H1 (cell line): ENCODE results near the gene TYW5. TPM values are rescaled to one million over a fixed set of nuclear protein-coding genes. Genes with fewer than 3 reads are reported as not detected.
A peak's percentile ranks its signal among the peaks of the same experiment; 100 is the strongest.

ENCODE experiments used
- CTCF ChIA-PET: fragments of 300-600 bp; sonication (Branson Sonifier 250); formaldehyde crosslinking; loops from one replicate; lab custom pipeline; 2021; ENCODE audit not compliant: partially characterized antibody; lab: Charles Lee
- POLR2A ChIA-PET: fragments of 300-600 bp; sonication (Branson Sonifier 250); formaldehyde crosslinking; loops from one replicate; lab custom pipeline; 2021; ENCODE audit warnings: inconsistent platforms; ENCODE audit not compliant: partially characterized antibody; lab: Charles Lee
- DNase-seq, 2 experiments: peaks; one replicate each; pipeline versions ENCODE4 v3.0.0 to v3.0.0-alpha.2; 2010 to 2022; ENCODE audit warnings: low spot score in 2 of 2, low read depth in 1 of 2, mixed read lengths in 1 of 2
- FAIRE-seq: peaks from 2 replicates; lab custom pipeline; 2011; peaks lifted over from hg19 to GRCh38; lab: Jason Lieb, UNC
- H2AFZ ChIP-seq: 2 replicates; pipeline ENCODE4 v1.8.1; 2012; ENCODE audit warnings: low read length, inconsistent platforms
- H2AK5ac ChIP-seq: 2 replicates; pipeline ENCODE4 v1.6.1; 2013; ENCODE audit warnings: low read depth, low read length
- H2BK120ac ChIP-seq: replicated peaks from 2 replicates; pipeline ENCODE3; 2013; ENCODE audit warnings: low read depth, low read length, inconsistent platforms
- H2BK12ac ChIP-seq: 2 replicates; pipeline ENCODE4 v1.6.1; 2013; ENCODE audit warnings: low read depth, low read length
- H2BK15ac ChIP-seq: 2 replicates; pipeline ENCODE4 v1.6.1; 2013; ENCODE audit warnings: low read length
- H2BK20ac ChIP-seq: 2 replicates; pipeline ENCODE4 v1.6.1; 2013; ENCODE audit warnings: low read length
- H2BK5ac ChIP-seq: 2 replicates; pipeline ENCODE4 v1.6.1; 2013; ENCODE audit warnings: low read depth, low read length
- H3K14ac ChIP-seq: 2 replicates; pipeline ENCODE4 v1.6.1; 2013; ENCODE audit warnings: inconsistent platforms; ENCODE audit not compliant: insufficient read length
- H3K18ac ChIP-seq: 2 replicates; pipeline ENCODE4 v1.6.1; 2013; ENCODE audit warnings: low read length; ENCODE audit errors: extremely low read depth
- H3K23ac ChIP-seq: 2 replicates; pipeline ENCODE4 v1.6.1; 2013; ENCODE audit warnings: inconsistent platforms; ENCODE audit not compliant: insufficient read length
- H3K23me2 ChIP-seq: 2 replicates; pipeline ENCODE4 v1.6.1; 2013; ENCODE audit warnings: low read depth, low read length
- H3K27ac ChIP-seq: 2 replicates; pipeline ENCODE4 v1.6.1; 2011; ENCODE audit warnings: low read depth, low read length, inconsistent platforms
- H3K27me3 ChIP-seq, 4 experiments: replicated peaks in 1 of 4; 1 replicate in 1 of 4; 2 replicates in 3 of 4; pipeline versions ENCODE4 v1.6.1 to v1.8.1; 2011 to 2013; ENCODE audit warnings: low read length in 3 of 4, mild to moderate bottlenecking in 3 of 4, inconsistent platforms in 2 of 4, mixed read lengths in 2 of 4, moderate library complexity in 1 of 4; ENCODE audit not compliant: control insufficient read depth in 3 of 4, insufficient read depth in 3 of 4; ENCODE audit errors: extremely low read depth in 1 of 4
- H3K36me3 ChIP-seq, 4 experiments: 2 replicates each; pipeline versions ENCODE4 v1.6.1 to v1.8.1; 2011 to 2013; ENCODE audit warnings: mild to moderate bottlenecking in 4 of 4, low read length in 3 of 4, moderate library complexity in 2 of 4, control low read depth in 1 of 4, inconsistent platforms in 1 of 4; ENCODE audit not compliant: insufficient read depth in 4 of 4, control insufficient read depth in 2 of 4
- H3K4ac ChIP-seq: replicated peaks from 2 replicates; pipeline ENCODE3; 2013; ENCODE audit warnings: low read length, low read depth, mixed read lengths, inconsistent platforms; ENCODE audit not compliant: insufficient read length
- H3K4me1 ChIP-seq, 4 experiments: replicated peaks in 1 of 4; 1 replicate in 1 of 4; 2 replicates in 3 of 4; pipeline versions ENCODE4 v1.6.1 to v1.8.1; 2011 to 2013; ENCODE audit warnings: low read length in 3 of 4, inconsistent platforms in 2 of 4, mixed read lengths in 1 of 4; ENCODE audit not compliant: insufficient read depth in 4 of 4, control insufficient read depth in 3 of 4
- H3K4me2 ChIP-seq, 2 experiments: 2 replicates each; pipeline versions ENCODE4 v1.6.1 to v1.8.1; 2011 to 2013; ENCODE audit warnings: low read depth in 2 of 2, low read length in 2 of 2, control low read depth in 1 of 2, inconsistent platforms in 1 of 2, mild to moderate bottlenecking in 1 of 2; ENCODE audit not compliant: insufficient read depth in 1 of 2
- H3K4me3 ChIP-seq, 4 experiments: fragments of 200-600, 300-600 bp in 1 of 4; sonication (generic), shearing (Covaris generic), sonication (Bioruptor Twin) in 1 of 4; 2 replicates each; pipeline versions ENCODE4 v1.5.1 to v1.8.1; 2011 to 2016; ENCODE audit warnings: low read length in 4 of 4, low read depth in 3 of 4, control low read depth in 2 of 4, inconsistent platforms in 2 of 4, mild to moderate bottlenecking in 2 of 4, mixed read lengths in 1 of 4, moderate library complexity in 1 of 4; ENCODE audit not compliant: insufficient read depth in 2 of 4; ENCODE audit errors: extremely low read depth in 1 of 4
- H3K56ac ChIP-seq: replicated peaks from 2 replicates; pipeline ENCODE3; 2013; ENCODE audit warnings: low read depth, mild to moderate bottlenecking, mixed read lengths, low read length, inconsistent platforms; ENCODE audit not compliant: insufficient read length
- H3K79me1 ChIP-seq: 2 replicates; pipeline ENCODE4 v1.6.1; 2013; ENCODE audit warnings: low read depth, low read length, control low read depth
- H3K79me2 ChIP-seq, 2 experiments: 2 replicates each; pipeline versions ENCODE4 v1.6.1 to v1.8.1; 2012 to 2013; ENCODE audit warnings: low read length in 2 of 2, mild to moderate bottlenecking in 2 of 2, inconsistent platforms in 1 of 2; ENCODE audit not compliant: insufficient read depth in 2 of 2, control insufficient read depth in 1 of 2
- H3K9ac ChIP-seq, 4 experiments: replicated peaks in 1 of 4; 1 replicate in 1 of 4; 2 replicates in 3 of 4; pipeline versions ENCODE4 v1.6.1 to v1.8.1; 2011 to 2013; ENCODE audit warnings: low read depth in 3 of 4, low read length in 3 of 4, control low read depth in 2 of 4, mild to moderate bottlenecking in 2 of 4, moderate library complexity in 2 of 4, inconsistent platforms in 1 of 4; ENCODE audit errors: extremely low read depth in 1 of 4
- H3K9me3 ChIP-seq, 2 experiments: 2 replicates each; pipeline versions ENCODE4 v1.6.1 to v1.8.1; 2012 to 2013; ENCODE audit warnings: mild to moderate bottlenecking in 2 of 2, moderate library complexity in 2 of 2, control low read depth in 1 of 2, inconsistent platforms in 1 of 2, low read depth in 1 of 2, low read length in 1 of 2, mixed read lengths in 1 of 2; ENCODE audit not compliant: insufficient read depth in 2 of 2
- H4K20me1 ChIP-seq, 2 experiments: replicated peaks in 1 of 2; 2 replicates each; pipeline versions ENCODE3 to v1.8.1; 2011 to 2013; ENCODE audit warnings: inconsistent platforms in 2 of 2, low read length in 2 of 2, mild to moderate bottlenecking in 1 of 2; ENCODE audit not compliant: insufficient read depth in 2 of 2, control insufficient read depth in 1 of 2
- H4K5ac ChIP-seq: 2 replicates; pipeline ENCODE4 v1.6.1; 2013; ENCODE audit warnings: low read length, low read depth, mixed read lengths, inconsistent platforms; ENCODE audit not compliant: insufficient read length
- H4K8ac ChIP-seq: 2 replicates; pipeline ENCODE4 v1.8.0; 2013; ENCODE audit warnings: mild to moderate bottlenecking, moderate library complexity, low read length, inconsistent platforms; ENCODE audit not compliant: insufficient read depth; ENCODE audit errors: extremely low read depth
- H4K91ac ChIP-seq: replicated peaks from 2 replicates; pipeline ENCODE3; 2013; ENCODE audit warnings: low read length, mixed read lengths, inconsistent platforms; ENCODE audit not compliant: insufficient read length
- GABPA ChIP-seq: IDR thresholded peaks from 2 replicates; pipeline ENCODE4 v1.6.1; 2011; ENCODE audit warnings: mild to moderate bottlenecking, low read length, moderate library complexity, borderline replicate concordance; ENCODE audit not compliant: insufficient read depth
- KDM4A ChIP-seq: IDR thresholded peaks from one replicate; pipeline ENCODE4 v1.7.1; 2012; ENCODE audit warnings: low read depth, mild to moderate bottlenecking, moderate library complexity, low read length, inconsistent platforms; ENCODE audit not compliant: severe bottlenecking
- KDM5A ChIP-seq: fragments of 200-600 bp; IDR thresholded peaks from 2 replicates; pipeline ENCODE4 v1.7.1; 2012; ENCODE audit warnings: mild to moderate bottlenecking, low read length, inconsistent platforms, mixed read lengths
- NANOG ChIP-seq: IDR thresholded peaks from 2 replicates; pipeline ENCODE4 v1.6.1; 2011; ENCODE audit warnings: low read length, low read depth, mild to moderate bottlenecking, inconsistent platforms; ENCODE audit not compliant: insufficient read depth, poor library complexity, severe bottlenecking
- ZNF274 ChIP-seq: IDR thresholded peaks from 2 replicates; pipeline ENCODE4 v1.7.0; 2012; ENCODE audit warnings: low read length, borderline replicate concordance; ENCODE audit errors: extremely low read depth
- WGBS, 2 experiments: shearing (Covaris generic) in 1 of 2; methylation state at CpG; one replicate each; pipeline versions ENCODE4 v1.1.6 to v1.1.7; 2013 to 2015; ENCODE audit warnings: low lambda C conversion rate in 2 of 2, mixed read lengths in 2 of 2, inconsistent platforms in 1 of 2, low coverage in 1 of 2, missing lambda C conversion rate in 1 of 2; ENCODE audit not compliant: insufficient replicate concordance in 2 of 2, insufficient coverage in 1 of 2, insufficient read length in 1 of 2; ENCODE audit errors: extremely low coverage in 1 of 2, missing lambda C conversion rate in 1 of 2; 5-methylcytosine and 5-hydroxymethylcytosine counted together
- long read RNA-seq, 2 experiments: library from RNA in 1 of 2; library from capped mRNA in 1 of 2; stranded (forward); transcript quantifications; one replicate each; pipeline ENCODE4 v2.0.0, GENCODE V29; 2021; ENCODE audit warnings: inconsistent platforms in 1 of 2
- polyA minus RNA-seq, 3 experiments: library from RNA; depleted of rRNA, polyadenylated mRNA; stranded (reverse); fragments of >200 nt; gene quantifications; 1 replicate in 2 of 3; 2 replicates in 1 of 3; pipeline ENCODE4 v1.2.3, GENCODE V29; 2011
- polyA plus RNA-seq, 7 experiments: library from polyadenylated mRNA; depleted of rRNA in 3 of 7; stranded (reverse) in 5 of 7; unstranded in 2 of 7; fragments of >200 nt in 5 of 7; fragments of 200-250 nt in 2 of 7; gene quantifications; 1 replicate in 5 of 7; 2 replicates in 1 of 7; 4 replicates in 1 of 7; pipeline versions ENCODE4 v1.2.1 to v1.2.3, GENCODE V29; 2011 to 2013; ENCODE audit warnings: missing spikeins in 2 of 7, mixed read lengths in 2 of 7
- total RNA-seq: library from RNA; stranded (reverse); fragmentation: NEBNext Ultra II Directional; extraction: Animal tissue kit (Norgen Biotek cat#: 25700); gene quantifications from 2 replicates; pipeline ENCODE4 v1.2.1, GENCODE V29; 2021

TYW5 gene, protein sequence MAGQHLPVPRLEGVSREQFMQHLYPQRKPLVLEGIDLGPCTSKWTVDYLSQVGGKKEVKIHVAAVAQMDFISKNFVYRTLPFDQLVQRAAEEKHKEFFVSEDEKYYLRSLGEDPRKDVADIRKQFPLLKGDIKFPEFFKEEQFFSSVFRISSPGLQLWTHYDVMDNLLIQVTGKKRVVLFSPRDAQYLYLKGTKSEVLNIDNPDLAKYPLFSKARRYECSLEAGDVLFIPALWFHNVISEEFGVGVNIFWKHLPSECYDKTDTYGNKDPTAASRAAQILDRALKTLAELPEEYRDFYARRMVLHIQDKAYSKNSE
- total RNA-seq = 11.3 and 12.5 TPM in 2 replicates
- polyA plus RNA-seq (2011; rRNA removed) = 3.3 and 5.4 TPM in 2 replicates
- 8.5 TPM for polyA plus RNA-seq (2011; cell fraction: cytosol; rRNA removed)
- polyA plus RNA-seq (2011; cell fraction: nucleus; rRNA removed) = 5.8 TPM
- polyA plus RNA-seq (2012, experiment 1 of 2) = 6.9 to 12.3 TPM (median 7.8 TPM) in 4 replicates
- 0.92 TPM for polyA plus RNA-seq (2012, experiment 2 of 2)
- 8.7 TPM for polyA plus RNA-seq (2013, experiment 1 of 2)
- 7.3 TPM for polyA plus RNA-seq (2013, experiment 2 of 2)
- 7.2 and 8.3 TPM in 2 replicates for polyA minus RNA-seq (2011; rRNA and poly(A)+ RNA removed)
- polyA minus RNA-seq (2011; cell fraction: cytosol; rRNA and poly(A)+ RNA removed) = 5.1 TPM
- polyA minus RNA-seq (2011; cell fraction: nucleus; rRNA and poly(A)+ RNA removed) = 19.9 TPM
- long read RNA-seq, experiment 1, full-length matches to known transcripts = 5 of 12 reads
- long read RNA-seq, experiment 1, partial matches to known transcripts = 6 of 12 reads
- long read RNA-seq, experiment 1, other reads (novel, unspliced or antisense) = 1 of 12 reads
- long read RNA-seq, experiment 2, full-length matches to known transcripts = 16 of 20 reads
- long read RNA-seq, experiment 2, partial matches to known transcripts = 1 of 20 reads
- long read RNA-seq, experiment 2, other reads (novel, unspliced or antisense) = 3 of 20 reads

DNA sequence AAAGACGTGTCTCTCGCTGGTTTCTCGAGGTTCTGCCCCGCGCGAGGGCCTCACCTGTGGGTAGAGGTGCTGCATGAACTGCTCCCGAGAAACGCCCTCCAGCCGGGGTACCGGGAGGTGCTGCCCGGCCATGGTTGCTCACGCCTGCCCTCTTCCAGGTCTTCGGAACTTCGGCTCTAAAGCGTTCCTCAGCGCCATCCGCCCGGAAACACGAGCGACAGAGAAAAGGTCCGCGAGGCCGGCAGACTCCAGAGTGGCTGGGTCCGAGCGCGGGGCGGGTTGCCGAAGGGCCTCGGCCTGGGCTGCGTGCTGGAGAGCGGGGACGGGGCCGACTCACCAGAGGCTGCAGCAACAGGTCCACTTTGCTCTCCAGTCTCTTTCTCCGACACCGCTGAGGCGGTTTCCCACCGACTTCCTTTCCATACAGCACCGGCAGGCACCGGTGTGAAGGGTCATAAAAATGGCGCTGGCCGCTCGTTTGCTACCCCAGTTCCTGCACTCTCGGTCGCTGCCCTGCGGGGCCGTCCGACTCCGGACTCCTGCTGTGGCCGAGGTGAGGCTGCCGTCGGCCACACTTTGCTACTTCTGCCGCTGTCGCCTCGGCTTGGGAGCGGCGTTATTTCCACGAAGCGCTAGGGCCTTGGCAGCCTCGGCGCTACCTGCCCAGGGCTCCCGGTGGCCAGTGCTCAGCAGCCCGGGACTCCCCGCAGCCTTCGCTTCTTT is at the start of gene TYW5, which contains the start of gene MAIP1:
Gene TYW5, minus strand, starts transcription at position 153 of the 723 bp plus-strand sequence. Its CDS starts 21 bp downstream, at position 132.
Gene MAIP1, plus strand, starts transcription at position 244 of the 723 bp plus-strand sequence. Its CDS starts 217 bp downstream, at position 461.
- POLR2A ChIA-PET = interaction anchor here (0.6 to 2.1 kb wide), 15 partner anchors 8 to 934 kb away, joined by 3 to 10 read pairs (median 3); partner anchors contain the start of genes C2orf69, CLK1, NIF3L1 and PPIL3
- Histone ChIP-seq H3K36me3 (peaks cover 2 to 38% (median 6%) of the 10 kb centered on the region in 4 experiments; a peak in 5 of 8 replicates), H4K8ac (peak within 1 kb of the TSS; percentile 100), H3K56ac (peak within 1 kb of the TSS; percentile 94), H3K27ac (peak within 1 kb of the TSS; percentile 99), H4K91ac (peak within 1 kb of the TSS; percentile 96), H2BK12ac (peak within 1 kb of the TSS; percentile 29; the same call in 1 of the 2 replicates), H2BK120ac (peak within 1 kb of the TSS; percentile 54), H3K18ac (peak within 1 kb of the TSS; percentile 98), H3K79me1 (peaks cover 4% of the 10 kb centered on the region), H3K79me2 (peaks cover 17 to 75% of the 10 kb centered on the region in 2 experiments), H2BK5ac (peak within 1 kb of the TSS; percentile 94), H3K23ac (no peak within 1 kb of the TSS), H2BK15ac (no peak within 1 kb of the TSS; the same call in 1 of the 2 replicates), H2AFZ (peak within 1 kb of the TSS; percentile 83), H3K4ac (peak within 1 kb of the TSS; percentile 99), H3K9ac (peak within 1 kb of the TSS; percentile 80 to 97 (median 96)), H3K27me3 (no peaks in the 10 kb centered on the region), H3K14ac (no peak within 1 kb of the TSS), H4K20me1 (peaks cover 2 to 3% of the 10 kb centered on the region in 2 experiments), H3K4me1 (peaks cover 0 to 7% (median 1%) of the 10 kb centered on the region in 4 experiments; a peak in 4 of 7 replicates), H3K4me2 (peak within 1 kb of the TSS; percentile 75 to 77), H3K4me3 (peak within 1 kb of the TSS; percentile 85 to 99 (median 92)), H2AK5ac (no peak within 1 kb of the TSS), H3K9me3 (no peaks in the 10 kb centered on the region), H2BK20ac (0 out of 2 replicates have a peak within 1 kb of the TSS, but pooled peaks have one; percentile 32), H4K5ac (peak within 1 kb of the TSS; percentile 98), H3K23me2 (peaks cover 3% of the 10 kb centered on the region)
- DNase-seq (peak; percentile 44 to 89), FAIRE-seq (no peak)
- CTCF ChIA-PET = interaction anchor here (1.0 kb wide), 1 partner anchor 32 kb away, joined by 3 read pairs; no protein-coding TSS in a partner anchor
- WGBS, 2 experiments = 2% methylated on average over 54 of the region's 64 CpGs; no CpG with 5 or more reads in 1 of the 2 experiments
- TF ChIP-seq ZNF274 (no peak), KDM4A (peak; percentile 99), KDM5A (peak; percentile 98), NANOG (peak; percentile 14), GABPA (peak; percentile 85)
